HT1080 (cell line): ENCODE measurements around the gene SRPK2. TPM values are rescaled to one million over a fixed set of nuclear protein-coding genes. Genes with fewer than 3 reads are reported as not detected.
"Not testable (repeated sequence)": the region's sequence is repeated elsewhere in the genome, so short reads cannot be mapped to it uniquely, and the experiment has no call there.

Source experiments
- DNase-seq: peaks from one replicate; pipeline ENCODE4 v3.0.0-alpha.2; 2015; ENCODE audit warnings: low read depth
- total RNA-seq: library from RNA; depleted of rRNA; stranded (reverse); fragments of >200 nt; shearing (Covaris generic); gene quantifications from 2 replicates; pipeline ENCODE4 v1.2.3, GENCODE V29; 2014

The SRPK2 gene
- total RNA-seq, 1 experiment from 2014 or later: 32.0 TPM

DNA sequence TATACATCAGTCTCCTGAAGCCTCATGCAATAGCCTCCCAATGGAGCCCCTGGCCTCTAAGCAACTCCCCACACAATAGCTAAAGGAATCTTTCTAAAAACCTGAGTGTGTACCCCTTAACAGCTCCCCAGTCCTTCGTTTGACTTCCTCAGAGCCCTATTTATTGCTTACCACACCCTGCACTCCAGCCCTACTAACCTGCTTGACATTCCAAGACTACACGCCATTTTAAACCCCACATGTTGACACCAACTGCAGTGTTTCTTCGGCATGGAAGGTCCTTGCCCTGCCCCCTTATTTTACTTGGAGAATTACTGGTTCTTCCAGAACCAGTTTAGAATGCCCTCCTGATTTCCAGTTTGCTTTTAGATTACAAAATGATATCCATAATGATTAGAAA lies 10.8 kb downstream of the SRPK2 start:
- DNase-seq: no peak

DNA sequence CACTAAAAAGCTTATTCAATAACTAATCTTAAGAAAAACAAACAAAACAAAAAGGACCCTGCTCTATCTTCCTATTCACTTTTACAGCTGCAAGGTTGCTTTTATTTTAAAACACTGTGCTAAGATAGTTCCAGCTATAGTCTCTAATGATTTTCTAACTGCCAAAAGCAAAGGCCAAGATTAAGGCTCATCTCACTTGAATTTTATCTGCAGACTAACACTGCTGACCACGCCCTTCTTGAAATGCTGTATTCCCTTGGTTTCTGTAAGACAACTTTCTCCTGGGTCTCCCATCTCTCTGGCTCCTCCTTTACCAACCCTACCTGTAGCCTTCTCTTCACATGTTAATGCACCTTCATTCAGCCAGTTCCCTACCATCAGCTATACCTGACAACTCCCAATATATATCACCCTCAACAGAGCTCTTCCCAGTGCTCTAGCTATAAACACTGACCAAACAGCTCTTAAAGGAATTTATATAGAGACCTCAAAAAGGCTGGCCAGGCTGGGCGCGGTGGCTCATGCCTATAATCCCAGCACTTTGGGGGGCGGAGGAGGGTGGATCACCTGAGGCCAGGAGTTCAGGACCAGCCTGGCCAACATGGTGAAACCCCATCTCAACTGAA lies 11.7 kb downstream of the SRPK2 start:
- no peak for DNase-seq

DNA sequence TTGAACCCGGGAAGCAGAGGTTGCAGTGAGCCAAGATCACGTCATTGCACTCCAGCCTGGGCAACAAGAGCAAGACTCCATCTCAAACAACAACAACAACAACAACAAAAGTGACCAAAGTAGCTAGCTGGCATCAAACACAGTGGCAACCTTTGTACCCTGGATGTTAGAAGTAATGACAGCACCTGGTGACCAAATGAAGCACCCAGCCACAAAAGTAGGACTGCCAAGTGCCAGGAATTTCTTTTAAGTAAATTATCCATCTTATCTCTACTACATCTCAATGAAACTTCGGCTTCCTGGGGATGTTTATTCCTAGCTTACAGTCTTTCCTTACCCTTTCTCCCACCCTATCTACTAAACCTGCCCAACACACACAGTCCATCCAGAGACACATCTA lies 18.8 kb downstream of the SRPK2 start:
- DNase-seq: no peak

DNA sequence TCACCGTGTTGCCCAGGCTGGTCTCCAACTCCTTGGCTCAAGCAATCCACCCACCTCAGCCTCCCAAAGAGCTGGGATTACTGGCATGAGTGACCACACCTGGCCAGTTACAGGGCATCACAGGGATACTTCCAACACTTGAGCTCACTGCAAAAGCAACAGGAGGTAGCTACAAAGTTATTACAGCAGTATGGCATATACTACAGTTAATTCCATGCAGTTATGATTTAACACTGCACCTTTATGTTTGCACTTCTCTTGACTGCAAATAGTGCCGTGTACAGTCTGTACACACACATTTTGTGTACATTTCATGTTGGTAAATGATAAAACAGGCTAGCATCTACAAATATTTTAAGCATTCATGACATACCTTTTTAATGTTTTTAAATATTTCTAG lies 21.3 kb downstream of the SRPK2 start:
- DNase-seq: no peak

DNA sequence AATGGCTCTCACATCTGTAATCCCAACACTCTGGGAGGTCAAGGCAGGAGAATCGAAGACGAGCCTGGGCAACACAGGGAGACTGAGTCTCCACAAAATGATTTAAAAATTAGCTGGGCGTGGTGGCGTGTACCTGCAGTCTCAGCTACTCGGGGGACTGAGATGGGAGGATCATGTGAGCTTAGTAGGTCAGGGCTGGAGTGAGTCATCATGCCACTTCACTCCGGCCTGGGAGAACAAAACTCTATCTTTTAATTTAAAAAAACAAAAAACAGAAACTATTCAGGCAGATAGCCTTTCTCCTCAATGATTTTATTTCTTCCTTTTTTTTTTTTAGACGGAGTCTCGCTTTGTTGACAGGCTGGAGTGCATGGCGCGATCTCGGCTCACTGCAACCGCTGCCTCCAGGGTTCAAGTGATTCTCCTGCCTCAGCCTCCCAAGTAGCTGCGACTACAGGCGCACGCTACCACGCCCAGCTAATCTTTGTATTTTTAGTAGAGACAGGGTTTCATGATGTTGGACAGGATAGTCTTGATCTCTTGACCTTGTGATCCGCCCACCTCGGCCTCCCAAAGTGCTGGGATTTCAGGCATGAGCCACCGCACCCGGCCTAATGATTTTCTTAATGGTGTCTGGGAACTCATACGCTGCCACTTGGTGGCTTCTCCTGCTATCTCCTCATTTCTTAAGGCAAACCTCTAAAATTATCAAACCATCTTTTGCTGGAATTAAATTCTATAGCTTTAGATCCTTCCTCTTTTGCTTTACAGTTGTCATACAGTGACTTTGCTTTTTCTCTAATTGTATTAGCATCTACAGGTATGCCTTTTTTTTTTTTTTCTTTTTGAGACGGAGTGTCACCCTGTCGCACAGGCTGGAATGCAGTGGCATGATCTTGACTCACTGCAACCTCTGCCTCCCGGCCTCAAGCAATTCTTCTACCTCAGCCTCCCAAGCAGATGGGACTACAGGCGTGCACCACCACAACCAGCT lies 22.9 kb downstream of the SRPK2 start:
- peak; percentile 21 for DNase-seq

DNA sequence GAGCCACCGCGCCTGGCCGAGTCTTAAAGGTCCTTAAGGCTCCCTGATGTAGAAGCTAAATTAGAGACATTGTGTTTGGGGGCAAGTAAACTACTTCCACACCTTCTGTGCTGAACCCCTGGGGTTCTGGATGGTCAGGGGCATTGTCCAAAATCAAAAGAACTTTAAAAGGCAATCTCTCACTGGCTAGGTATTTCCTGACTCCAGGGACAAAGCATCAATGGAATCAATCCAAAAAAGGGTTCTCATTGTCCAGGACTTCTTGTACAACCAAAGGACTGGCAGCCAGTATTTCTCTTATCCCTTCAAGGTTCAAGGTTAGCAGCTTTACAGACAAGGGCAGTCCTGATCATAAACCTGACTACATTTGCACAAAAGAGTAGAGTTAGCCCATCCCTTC lies 24.0 kb downstream of the SRPK2 start:
- no peak for DNase-seq

DNA sequence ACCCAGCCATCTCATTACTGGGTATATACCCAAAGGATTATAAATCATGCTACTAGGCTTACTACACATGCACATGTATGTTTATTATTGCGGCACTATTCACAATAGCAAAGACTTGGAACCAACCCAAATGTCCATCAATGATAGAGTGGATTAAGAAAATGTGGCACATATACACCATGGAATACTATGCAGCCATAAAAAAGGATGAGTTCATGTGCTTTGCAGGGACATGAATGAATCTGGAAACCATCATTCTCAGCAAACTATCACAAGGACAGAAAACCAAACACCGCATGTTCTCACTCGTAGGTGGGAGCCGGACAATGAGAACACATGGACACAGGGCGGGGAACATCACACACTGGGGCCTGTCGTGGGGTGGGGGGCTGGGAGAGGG lies 25.1 kb downstream of the SRPK2 start:
- not testable (repeated sequence) for DNase-seq

DNA sequence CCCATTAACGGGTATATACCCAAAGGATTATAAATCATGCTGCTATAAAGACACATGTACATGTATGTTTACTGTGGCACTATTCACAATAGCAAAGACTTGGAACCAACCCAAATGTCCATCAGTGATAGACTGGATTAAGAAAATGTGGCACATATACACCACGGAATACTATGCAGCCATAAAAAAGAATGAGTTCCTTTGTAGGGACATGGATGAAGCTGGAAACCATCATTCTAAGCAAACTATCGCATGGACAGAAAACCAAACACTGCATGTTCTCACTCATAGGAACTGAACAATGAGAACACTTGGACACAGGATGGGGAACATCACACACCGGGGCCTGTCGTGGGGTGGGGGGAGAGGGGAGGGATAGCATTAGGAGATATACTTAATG lies 26.0 kb downstream of the SRPK2 start:
- not testable (repeated sequence) for DNase-seq

DNA sequence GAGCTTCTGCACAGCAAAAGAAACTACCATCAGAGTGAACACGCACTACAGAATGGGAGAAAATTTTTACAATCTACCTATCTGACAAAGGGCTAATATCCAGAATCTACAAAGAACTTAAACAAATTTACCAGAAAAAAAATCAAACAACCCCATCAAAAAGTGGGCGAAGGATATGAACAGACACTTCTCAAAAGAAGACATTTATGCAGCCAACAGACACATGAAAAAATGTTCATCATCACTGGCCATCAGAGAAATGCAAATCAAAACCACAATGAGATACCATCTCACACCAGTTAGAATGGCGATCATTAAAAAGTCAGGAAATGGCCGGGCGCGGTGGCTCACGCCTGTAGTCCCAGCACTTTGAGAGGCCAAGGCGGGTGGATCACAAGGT lies 26.7 kb downstream of the SRPK2 start:
- not testable (repeated sequence) for DNase-seq

DNA sequence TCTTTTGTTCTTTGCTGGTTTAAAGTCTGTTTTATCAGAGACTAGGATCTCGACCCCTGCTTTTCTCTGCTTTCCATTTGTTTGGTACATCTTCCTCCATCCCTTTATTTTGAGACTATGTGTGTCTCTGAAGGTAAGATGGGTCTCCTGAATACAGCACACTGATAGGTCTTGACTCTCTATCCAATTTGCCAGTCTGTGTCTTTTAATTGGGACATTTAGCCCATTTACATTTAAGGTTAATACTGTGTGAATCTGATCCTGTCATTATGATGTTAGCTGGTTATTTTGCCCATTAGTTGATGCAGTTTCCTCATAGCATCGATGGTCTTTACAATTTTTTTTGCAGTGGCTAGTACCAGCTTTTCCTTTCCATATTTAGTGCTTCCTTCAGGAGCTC lies 28.6 kb downstream of the SRPK2 start:
- DNase-seq: not testable (repeated sequence)

DNA sequence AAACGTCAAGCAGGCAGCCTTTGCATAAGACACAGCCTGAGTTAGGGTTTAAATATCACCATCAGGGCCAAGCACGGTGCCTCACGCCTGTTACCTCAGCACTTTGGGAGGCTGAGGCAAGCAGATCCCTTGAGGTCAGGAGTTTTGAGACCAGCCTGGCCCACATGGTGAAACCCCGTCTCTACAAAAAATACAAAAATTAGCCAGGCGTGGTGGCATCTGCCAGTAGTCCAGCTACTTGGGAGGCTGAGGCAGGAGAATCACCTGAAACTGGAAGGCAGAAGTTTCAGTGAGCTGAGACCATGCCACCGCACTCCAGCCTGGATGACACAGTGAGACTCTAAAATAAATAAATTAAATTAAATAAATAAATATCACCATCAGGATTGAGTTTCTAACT lies 33.0 kb downstream of the SRPK2 start:
- no peak for DNase-seq

DNA sequence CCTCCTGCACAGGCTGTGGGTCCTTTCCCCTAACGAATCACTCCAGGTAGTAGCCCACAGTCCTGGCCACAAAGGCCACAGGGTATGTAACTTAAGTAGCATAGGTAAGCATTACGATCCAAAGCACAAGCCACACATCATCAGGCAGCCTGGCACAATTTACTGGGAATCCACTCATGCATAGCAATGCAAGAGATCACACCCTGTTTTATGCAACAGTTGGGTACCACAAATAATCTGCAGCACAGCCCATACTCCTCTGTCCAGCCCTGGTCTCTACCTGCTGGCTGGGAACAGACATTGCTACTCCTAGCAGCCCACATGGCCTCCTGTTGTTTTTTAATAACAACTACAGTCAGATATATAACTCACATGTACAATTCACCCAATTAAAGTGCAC lies 34.3 kb downstream of the SRPK2 start:
- DNase-seq: no peak

DNA sequence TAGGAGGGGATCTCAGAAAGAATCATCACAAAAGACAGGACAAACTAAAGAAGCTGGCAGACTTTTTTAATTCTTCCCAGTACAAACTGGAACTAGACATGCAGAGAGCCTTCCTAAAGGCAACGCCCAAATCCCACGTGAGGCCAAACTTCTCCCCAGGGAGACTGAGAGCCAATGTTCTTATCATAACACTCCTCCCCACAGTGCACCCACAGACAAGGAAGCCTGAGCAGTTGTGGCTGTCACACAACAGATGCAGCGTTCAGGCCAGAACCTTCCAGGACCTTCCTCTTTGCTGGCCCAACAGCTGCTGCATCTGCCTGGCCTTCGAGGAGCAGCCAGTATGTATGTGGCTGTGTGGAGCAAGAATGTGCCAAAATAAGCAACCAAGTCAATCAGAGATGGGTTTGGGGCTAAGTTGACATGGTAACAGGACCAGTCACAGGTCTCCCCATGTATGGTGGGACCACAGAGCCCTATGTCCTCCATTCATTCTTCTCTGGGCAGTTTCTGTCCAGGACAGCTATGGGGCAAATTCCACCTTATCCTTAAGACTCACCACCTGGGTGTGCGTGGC lies 34.9 kb downstream of the SRPK2 start:
- DNase-seq: no peak

DNA sequence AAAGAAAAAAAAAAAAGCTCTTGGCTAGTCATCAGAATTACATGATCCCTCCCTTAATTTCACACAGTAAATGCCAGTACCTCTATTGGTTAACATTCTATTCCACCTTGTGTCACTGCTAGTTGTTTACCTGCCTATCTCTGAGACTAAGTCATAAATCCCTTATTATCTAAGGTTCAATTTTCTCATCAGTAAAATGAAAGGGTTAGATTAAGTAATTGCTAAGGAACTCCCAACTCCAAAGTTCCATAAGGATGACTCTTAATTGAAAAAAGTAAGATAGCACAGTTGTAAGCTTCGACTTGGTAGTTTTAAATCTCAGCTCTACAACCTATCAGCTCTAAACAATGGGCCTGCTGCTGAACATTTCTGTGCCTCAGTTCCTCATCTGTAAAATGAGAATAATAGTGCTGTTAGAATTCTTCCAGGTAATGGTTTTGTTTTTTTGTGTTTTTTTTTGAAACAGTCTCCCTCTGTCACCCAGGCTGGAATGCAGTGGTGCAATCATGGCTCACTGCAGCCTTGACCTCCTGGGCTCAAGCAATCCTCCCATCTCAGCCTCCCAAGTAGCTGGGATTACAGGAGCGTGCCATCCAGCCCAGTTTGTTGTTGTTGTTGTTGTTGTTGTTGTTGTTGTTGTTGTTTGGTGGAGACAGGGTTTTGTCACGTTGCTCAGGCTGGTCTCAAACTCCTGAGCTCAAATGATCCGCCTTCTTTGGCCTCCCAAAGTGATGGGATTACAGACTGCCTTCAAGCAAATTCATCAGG lies 35.6 kb downstream of the SRPK2 start:
- no peak for DNase-seq

DNA sequence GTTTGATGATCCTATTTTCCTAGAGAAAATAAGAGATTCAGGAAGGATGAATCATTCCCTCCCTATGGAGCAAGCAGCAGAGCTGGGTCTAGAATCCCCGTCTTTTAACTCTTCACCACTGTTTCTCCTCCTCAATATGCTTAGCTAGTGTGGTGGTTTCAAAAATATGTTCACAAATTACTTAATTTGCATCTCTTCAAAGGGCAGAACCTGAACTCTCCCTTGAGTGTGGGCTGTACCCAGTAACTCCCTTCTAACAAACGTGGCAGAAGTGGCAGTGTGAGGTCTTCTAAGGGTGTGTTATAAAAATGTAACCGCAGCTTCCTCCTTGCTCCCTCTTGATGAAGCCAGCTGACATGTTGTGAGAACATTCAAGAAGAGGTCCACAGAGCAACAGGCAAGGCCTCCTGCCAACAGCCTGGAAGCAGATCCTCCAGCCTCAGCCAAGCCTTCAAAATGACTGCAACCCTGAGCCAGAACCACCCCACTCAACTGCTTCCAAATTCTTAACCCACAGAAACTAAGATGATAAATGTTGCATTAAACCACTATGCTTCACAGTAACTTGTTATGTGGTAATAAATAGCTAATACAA lies 36.6 kb downstream of the SRPK2 start:
- peak; percentile 92 for DNase-seq

DNA sequence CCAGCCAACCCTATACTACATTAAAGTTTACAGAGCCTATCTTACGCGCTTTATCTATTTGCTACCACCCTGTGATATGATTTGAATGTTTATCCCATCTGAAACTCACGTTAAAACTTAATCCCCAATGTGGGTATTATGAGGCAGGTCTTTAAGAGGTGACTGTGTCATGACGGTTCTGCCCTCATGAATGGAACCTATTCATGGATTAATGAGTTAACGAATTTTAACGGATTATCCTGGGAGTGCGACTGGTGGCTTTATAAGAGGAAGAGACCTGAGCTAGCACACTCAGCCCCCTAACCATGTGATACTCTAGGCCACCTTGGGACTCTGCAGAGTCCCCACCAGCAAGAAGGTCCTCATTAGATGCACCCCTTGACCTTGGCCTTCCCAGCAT lies 37.8 kb downstream of the SRPK2 start:
- no peak for DNase-seq

DNA sequence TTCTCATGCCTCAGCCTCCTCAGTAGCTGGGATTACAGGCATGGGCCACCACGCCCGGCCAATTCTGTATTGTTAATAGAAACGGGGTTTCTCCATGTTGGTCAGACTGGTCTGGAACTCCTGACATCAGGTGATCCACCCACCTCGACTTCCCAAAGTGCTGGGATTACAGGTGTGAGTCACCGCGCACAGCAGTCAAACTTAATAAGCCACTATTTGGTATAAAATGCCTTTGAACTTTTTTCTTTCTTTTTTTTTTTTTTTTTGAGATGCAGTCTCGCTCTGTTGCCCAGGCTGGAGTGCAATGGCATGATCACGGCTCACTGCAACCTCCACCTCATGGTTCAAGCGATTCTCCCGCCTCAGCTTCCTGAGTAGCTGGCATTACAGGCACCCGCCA lies 40.5 kb downstream of the SRPK2 start:
- not testable (repeated sequence) for DNase-seq

DNA sequence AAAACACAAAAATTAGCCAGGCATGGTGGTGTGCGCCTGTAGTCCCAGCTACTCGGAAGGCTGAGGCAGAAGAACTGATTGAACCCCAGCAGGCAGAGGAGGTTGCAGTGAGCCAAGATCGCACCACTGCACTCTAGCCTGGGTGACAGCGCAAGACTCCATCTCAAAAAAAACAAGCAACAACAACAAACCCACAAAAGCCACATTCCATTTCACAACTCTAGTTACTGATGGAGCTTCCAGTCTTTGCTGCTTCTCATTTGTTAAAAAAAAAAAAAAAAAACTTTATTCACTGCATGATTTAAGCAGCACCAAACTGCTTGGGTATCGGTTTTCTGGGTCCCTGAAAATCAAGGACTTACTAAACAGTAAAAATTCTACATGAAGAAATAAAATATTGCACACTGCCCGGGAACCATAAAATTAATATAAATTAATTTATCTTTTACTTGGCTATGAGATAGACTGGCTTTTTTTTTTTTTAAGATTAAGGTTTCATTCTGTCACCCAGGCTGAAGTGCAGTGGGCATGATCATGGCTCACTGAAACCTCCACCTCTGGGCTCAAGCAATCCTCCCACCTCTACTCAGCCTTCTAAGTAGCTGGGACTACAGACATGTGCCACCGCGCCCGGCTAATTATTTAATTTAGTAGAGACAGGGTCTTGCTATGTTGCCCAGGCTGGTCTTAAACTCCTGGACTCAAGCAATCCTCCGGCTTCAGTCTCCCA lies 42.0 kb downstream of the SRPK2 start:
- no peak for DNase-seq

DNA sequence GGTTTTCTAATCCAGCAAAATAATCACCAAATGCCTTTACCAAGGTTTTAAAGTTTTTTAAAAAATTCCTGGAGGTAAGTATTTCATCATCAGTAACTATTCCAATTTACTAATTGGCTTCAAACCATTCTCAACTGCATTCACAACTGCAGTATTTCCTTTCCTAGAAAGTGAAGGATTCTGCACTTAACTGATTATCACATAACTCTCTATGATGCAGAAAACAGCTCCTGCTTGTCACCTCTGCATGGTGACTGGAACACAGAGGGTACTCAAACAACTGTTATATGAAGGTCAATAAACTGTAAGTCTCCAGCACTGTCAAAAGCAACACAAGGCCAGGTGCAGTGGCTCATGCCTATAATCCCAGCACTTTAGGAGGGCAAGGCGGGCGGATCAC lies 42.6 kb downstream of the SRPK2 start:
- no peak for DNase-seq

DNA sequence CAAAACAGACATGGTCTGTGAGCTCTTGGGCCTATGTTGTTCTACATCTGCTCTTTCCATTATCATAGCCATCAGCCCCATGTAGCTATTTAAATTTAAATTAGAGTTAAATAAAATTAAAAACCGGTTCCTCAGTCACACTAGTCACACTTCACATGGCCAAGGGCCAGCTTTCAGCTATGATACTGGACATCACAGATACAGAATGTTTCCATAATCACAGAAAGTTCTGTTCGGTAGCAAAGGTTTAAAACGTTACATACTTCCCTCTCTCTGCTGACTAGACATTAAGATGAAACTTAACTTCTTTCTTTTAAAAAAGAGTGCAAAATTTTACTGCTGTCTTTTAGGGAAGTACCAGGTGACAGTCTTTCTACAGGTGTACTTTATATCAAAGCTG lies 43.0 kb downstream of the SRPK2 start:
- DNase-seq: no peak

DNA sequence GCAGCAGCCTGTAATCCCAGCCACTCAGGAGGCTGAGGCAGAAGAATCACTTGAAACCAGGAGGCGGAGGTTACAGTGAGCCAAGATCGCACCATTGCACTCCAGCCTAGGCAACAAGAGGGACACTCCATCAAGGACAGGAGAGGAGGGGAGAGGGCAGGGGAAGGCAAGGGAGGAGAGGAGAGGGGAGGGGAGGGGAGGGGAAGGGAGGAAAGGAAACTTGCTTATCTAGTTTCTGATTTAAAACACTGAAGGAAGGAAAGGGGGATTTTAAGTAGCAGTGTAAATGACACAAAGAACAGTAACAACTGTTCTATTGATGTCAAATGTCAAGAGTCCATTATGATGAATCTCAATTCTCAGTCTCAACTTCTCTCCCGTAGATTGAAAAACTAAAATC lies 43.7 kb downstream of the SRPK2 start:
- DNase-seq: no peak
